Aorta (tissue), 5 donors: ENCODE measurements around the gene ATXN10. TPM values are rescaled to one million over a fixed set of nuclear protein-coding genes. Genes with fewer than 3 reads are reported as not detected.

Experiments used
- ATAC-seq: fragments of 200-7000 bp; cut with Tn5 transposase; one replicate; pipeline ENCODE4 v1.9.1; 2022; ENCODE audit warnings: moderate library complexity; ENCODE audit not compliant: low FRiP score
- DNase-seq, 2 donors: peaks; one replicate each; pipeline ENCODE4 v3.0.0-alpha.2; 2020
- H3K27ac ChIP-seq, 2 donors: one replicate each; pipeline ENCODE4 v1.5.1; 2013; ENCODE audit warnings: low read length in 2 of 2, mild to moderate bottlenecking in 2 of 2, moderate library complexity in 2 of 2, control low read depth in 1 of 2, inconsistent platforms in 1 of 2, low read depth in 1 of 2
- H3K27me3 ChIP-seq, 2 donors: one replicate each; pipeline ENCODE4 v1.6.1; 2013; ENCODE audit warnings: control low read depth in 1 of 2, low read length in 1 of 2, mild to moderate bottlenecking in 1 of 2, moderate library complexity in 1 of 2; ENCODE audit not compliant: insufficient read depth in 2 of 2, control insufficient read depth in 1 of 2
- H3K36me3 ChIP-seq, 2 donors: one replicate each; pipeline ENCODE4 v1.6.1; 2013; ENCODE audit warnings: control low read depth in 1 of 2, low read length in 1 of 2, mild to moderate bottlenecking in 1 of 2; ENCODE audit not compliant: insufficient read depth in 2 of 2, control insufficient read depth in 1 of 2
- H3K4me1 ChIP-seq, 2 donors: one replicate each; pipeline ENCODE4 v1.6.1; 2013; ENCODE audit warnings: low read length in 2 of 2, control low read depth in 1 of 2, mild to moderate bottlenecking in 1 of 2, moderate library complexity in 1 of 2; ENCODE audit not compliant: insufficient read depth in 2 of 2, control insufficient read depth in 1 of 2
- H3K4me3 ChIP-seq, 2 donors: one replicate each; pipeline ENCODE4 v1.5.1; 2013; ENCODE audit warnings: low read length in 2 of 2, control low read depth in 1 of 2, mild to moderate bottlenecking in 1 of 2
- H3K9me3 ChIP-seq: one replicate; pipeline ENCODE4 v1.6.1; 2013; ENCODE audit warnings: mild to moderate bottlenecking, low read length; ENCODE audit not compliant: control insufficient read depth
- WGBS, 2 donors: extraction: QIAGEN DNeasy Blood & Tissue Kit; methylation state at CpG; one replicate each; pipeline ENCODE4 v1.1.7; 2013; 5-methylcytosine and 5-hydroxymethylcytosine counted together
- intact Hi-C, 2 donors: fragments of 100-400 bp; cut with DNase I; formaldehyde crosslinking; loops; one replicate each; pipeline versions ENCODE4 v1.14.2 to v1.15.0; 2022
- polyA plus RNA-seq, 2 donors: library from polyadenylated mRNA; stranded (reverse); fragments of 200-250 nt; gene quantifications; one replicate each; pipeline ENCODE4 v1.2.3, GENCODE V29; 2013
- total RNA-seq, 2 donors: library from RNA; stranded (reverse); fragmentation: NEBNext Ultra II Directional; extraction: Animal tissue kit (Norgen Biotek cat#: 25700); gene quantifications; one replicate each; pipeline ENCODE4 v1.2.1, GENCODE V29; 2021
- donor health status: healthy with polysubstance abuse.
- donor health status: Bipolar disorder and iron deficiency.
- donor health status: DM: no; HTN: no; CAD: no.
- donor health status: DM: no; HTN: no; CAD: no.
- donor health status: DM: yes; HTN: yes; CAD: no.

Gene ATXN10
- total and polyA plus RNA-seq, 4 donors = 43.1 to 126 (median 80.8) TPM

DNA sequence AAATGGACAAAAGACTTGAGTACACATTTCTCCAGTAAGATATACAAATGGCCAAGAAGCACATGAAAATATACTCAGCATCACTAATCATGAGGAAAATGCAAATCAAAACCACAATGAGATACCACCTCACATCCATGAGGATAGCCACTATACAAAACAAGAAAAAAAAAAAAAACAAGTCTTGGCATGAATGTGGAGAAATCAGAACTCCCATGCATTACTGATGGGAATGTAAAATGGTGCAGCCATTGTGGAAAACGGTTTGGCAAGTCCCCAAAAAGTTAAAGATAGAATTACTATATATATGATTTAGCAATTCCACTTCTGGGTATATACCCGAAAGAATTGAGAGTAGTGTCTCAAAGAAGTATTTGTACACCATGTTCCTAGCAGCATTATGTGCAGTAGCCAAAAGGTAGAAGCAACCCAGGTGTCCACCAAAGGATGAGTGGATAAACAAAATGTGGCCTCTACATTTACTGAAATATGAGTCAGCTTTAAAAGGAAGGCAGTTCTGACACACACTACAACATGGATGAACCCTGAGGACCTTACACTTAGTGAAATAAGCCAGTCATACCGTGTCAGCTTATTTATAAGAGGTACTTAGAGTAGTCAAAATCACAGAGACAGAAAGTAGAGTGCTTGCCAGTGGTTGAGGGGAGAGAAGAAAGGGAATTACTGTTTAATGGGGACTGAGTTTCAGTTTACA is 159.1 kb downstream of the ATXN10 start:
- H3K4me1 ChIP-seq = no peaks in the 10 kb centered on the region
- ATAC-seq (no peak), DNase-seq (no peak)
- no peaks in the 10 kb centered on the region for H3K36me3 ChIP-seq
- H3K27me3 ChIP-seq = no peaks in the 10 kb centered on the region
- WGBS, 2 donors = 53 to 68% methylated on average over 3 of the region's 3 CpGs
- H3K9me3 ChIP-seq = no peaks in the 10 kb centered on the region
- intact Hi-C loops = loop anchor here in 1 of 2 donors (10.0 kb wide), 1 partner anchor 186 kb away; no protein-coding TSS in a partner anchor
- H3K27ac ChIP-seq = no peak overlapping the region
- H3K4me3 ChIP-seq = no peak overlapping the region

DNA sequence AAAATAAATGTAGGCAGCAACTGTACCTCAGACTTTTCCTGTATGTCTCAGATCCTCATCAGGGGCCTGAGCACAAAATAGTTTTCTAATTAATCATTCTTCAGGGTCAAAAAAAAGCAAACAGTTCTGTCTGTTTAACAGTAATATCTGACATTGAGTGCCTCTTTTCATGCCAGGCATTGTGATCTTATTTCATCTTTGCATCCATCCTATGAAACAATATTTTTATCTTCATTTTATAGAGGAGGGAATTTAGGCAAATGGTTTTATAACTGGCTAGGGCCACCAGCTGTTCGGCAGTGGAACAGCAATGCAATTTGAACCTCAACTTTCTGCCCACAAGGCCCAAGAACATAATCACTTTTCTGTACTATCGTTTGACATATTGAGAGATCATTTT is 159.8 kb downstream of the ATXN10 start:
- H3K4me3 ChIP-seq = no peak overlapping the region
- no peaks in the 10 kb centered on the region for H3K36me3 ChIP-seq
- no peak overlapping the region for H3K27ac ChIP-seq
- no peak for ATAC-seq
- WGBS, 2 donors = 73 to 76% methylated on average over 2 of the region's 2 CpGs
- H3K4me1 ChIP-seq = no peaks in the 10 kb centered on the region
- intact Hi-C loops = loop anchor here in 1 of 2 donors (10.0 kb wide), 1 partner anchor 187 kb away; no protein-coding TSS in a partner anchor
- H3K9me3 ChIP-seq = no peaks in the 10 kb centered on the region
- DNase-seq = no peak
- no peaks in the 10 kb centered on the region for H3K27me3 ChIP-seq

DNA sequence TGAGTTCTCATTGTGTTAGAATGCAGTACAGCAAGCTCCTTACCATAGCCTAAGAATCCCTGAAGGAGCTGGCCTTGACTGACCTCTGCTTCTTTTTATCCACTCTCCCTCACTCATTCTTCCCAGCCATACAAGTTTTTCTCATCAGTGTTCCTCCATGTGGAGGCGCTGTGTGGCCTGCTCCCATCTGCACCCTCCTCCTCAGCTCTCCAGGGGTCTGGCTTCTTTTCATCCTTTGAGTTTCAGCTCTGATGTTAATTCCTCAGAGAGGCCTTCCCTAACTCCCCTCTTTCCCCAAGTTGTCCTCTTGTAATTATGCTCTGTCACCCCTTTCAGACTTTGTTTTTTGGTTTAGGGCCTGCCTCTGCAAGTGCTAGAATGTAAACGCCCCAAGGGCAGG is 160.5 kb downstream of the ATXN10 start:
- ATAC-seq (no peak), DNase-seq (no peak)
- H3K36me3 ChIP-seq = no peaks in the 10 kb centered on the region
- H3K4me3 ChIP-seq = no peak overlapping the region
- intact Hi-C loops = loop anchor here in 1 of 2 donors (10.0 kb wide), 1 partner anchor 187 kb away; no protein-coding TSS in a partner anchor
- 80 to 86% methylated on average over 2 of the region's 2 CpGs for WGBS, 2 donors
- no peaks in the 10 kb centered on the region for H3K27me3 ChIP-seq
- no peaks in the 10 kb centered on the region for H3K4me1 ChIP-seq
- H3K27ac ChIP-seq = no peak overlapping the region
- no peaks in the 10 kb centered on the region for H3K9me3 ChIP-seq

DNA sequence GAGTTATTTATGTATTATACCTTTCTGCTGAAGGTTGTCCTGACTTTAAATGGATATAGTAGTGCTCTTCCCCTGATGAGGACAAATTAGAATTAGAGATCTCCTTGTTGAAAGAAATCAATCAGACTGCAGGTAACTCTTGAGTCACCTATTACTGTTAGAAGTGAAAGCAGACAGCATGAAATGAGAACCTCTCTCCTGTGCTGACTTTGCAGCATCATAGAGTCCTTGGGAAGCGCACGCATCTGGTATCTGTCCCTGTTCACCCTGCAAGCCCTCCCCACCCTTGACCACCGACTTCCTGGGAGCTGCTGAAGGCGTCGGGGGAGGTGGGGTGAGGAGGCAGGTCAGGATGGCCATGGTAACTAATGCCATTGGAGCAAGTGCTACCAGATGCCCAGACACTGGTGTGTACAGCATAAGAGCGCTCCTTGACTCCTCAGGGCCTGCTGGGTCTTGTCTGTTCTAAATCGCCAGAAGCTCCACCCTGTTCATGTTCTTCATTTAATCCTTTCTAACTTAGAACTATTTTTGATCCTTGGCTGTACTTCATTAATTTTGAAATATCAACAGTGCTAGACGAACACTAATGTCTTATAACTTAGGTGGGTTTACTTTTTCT is 161.4 kb downstream of the ATXN10 start:
- intact Hi-C loops = loop anchor here in 1 of 2 donors (10.0 kb wide), 1 partner anchor 188 kb away; no protein-coding TSS in a partner anchor
- Histone ChIP-seq H3K4me1 (no peaks in the 10 kb centered on the region), H3K27me3 (no peaks in the 10 kb centered on the region), H3K9me3 (no peaks in the 10 kb centered on the region), H3K36me3 (no peaks in the 10 kb centered on the region), H3K4me3 (no peak overlapping the region), H3K27ac (no peak overlapping the region)
- no peak for ATAC-seq
- no peak for DNase-seq
- 83 to 85% methylated on average over 8 of the region's 8 CpGs for WGBS, 2 donors

DNA sequence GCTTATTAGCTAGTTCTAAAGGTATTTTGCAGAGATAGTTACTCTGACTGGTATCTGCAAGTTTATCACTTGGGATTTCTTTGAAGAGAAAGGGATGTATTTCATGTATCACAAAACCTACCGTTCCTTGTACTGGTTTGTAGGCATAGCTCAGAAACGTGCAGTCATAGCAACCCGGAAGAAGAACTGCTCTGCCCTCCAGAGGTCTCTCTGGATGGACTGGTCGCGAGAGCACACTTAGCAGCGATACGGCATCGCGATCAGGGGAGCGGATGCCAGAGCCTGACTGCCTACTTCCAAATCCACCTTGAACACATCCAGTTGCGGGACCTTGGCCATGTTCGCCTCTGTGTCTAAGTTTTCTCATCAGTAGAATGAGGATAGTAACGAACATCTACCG is 162.0 kb downstream of the ATXN10 start:
- no peak overlapping the region for H3K27ac ChIP-seq
- WGBS, 2 donors = 76% methylated on average over 14 of the region's 14 CpGs
- ATAC-seq = no peak

DNA sequence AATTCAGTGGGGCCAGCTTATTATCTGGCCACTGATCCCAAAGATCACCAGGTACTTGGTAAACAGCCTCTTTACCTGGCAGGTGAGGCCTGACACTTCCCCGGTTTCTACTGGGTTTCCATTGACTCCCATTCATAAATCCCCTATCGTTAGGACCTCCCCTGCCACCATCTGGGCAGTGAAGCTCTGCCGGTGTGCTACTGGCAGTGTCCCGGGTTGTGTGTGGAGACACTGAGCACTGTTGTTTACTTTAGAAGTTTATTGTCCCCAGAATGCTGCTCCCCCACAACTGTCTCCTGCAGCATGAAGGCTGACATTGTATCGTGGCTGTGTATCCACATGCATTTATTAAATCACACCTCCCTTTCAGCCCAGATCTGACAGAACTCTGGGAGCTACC is 162.6 kb downstream of the ATXN10 start:
- Histone ChIP-seq H3K4me1 (no peaks in the 10 kb centered on the region), H3K27me3 (no peaks in the 10 kb centered on the region), H3K27ac (no peak overlapping the region), H3K4me3 (no peak overlapping the region), H3K36me3 (peaks cover 0 to under 1% of the 10 kb centered on the region in 2 donors), H3K9me3 (no peaks in the 10 kb centered on the region)
- intact Hi-C loops = loop anchor here in 1 of 2 donors (10.0 kb wide), 1 partner anchor 189 kb away; no protein-coding TSS in a partner anchor
- ATAC-seq = no peak
- DNase-seq = no peak
- WGBS, 2 donors = 52 to 68% methylated on average over 5 of the region's 5 CpGs

More for the DNA sequence above, 162.0 kb downstream of the ATXN10 start:
- Histone ChIP-seq H3K9me3 (no peaks in the 10 kb centered on the region), H3K36me3 (no peaks in the 10 kb centered on the region), H3K27me3 (no peaks in the 10 kb centered on the region), H3K4me1 (no peaks in the 10 kb centered on the region), H3K4me3 (no peak overlapping the region)
- DNase-seq = no peak
- intact Hi-C loops = loop anchor here in 1 of 2 donors (10.0 kb wide), 1 partner anchor 189 kb away; no protein-coding TSS in a partner anchor

DNA sequence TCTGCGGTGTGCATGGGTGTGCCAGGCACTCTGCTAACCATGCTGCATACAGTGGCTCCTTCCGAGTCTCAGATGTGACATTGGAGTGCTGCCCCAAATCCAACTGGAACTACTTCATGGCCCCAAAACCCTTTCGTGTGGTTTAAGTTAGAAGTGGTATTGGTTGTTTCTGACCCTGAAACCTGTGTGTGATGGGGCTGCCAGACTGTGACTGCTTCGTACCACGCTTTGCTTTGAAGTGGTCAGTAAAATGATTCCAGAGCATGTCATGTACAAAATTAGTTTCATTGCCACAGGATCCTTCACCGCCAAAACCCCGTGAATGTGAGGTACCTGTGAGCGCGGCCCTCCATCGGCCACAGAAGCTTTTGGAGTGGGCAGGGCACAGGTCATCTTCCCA is 163.2 kb downstream of the ATXN10 start:
- H3K4me3 ChIP-seq = no peak overlapping the region
- no peak for ATAC-seq
- no peaks in the 10 kb centered on the region for H3K9me3 ChIP-seq
- DNase-seq = no peak
- no peaks in the 10 kb centered on the region for H3K27me3 ChIP-seq
- peaks cover 0 to 1% of the 10 kb centered on the region in 2 donors for H3K36me3 ChIP-seq
- no peak overlapping the region for H3K27ac ChIP-seq
- no peaks in the 10 kb centered on the region for H3K4me1 ChIP-seq
- intact Hi-C loops = loop anchor here in 1 of 2 donors (10.0 kb wide), 1 partner anchor 190 kb away; no protein-coding TSS in a partner anchor
- WGBS, 2 donors = 92 to 93% methylated on average over 10 of the region's 10 CpGs

DNA sequence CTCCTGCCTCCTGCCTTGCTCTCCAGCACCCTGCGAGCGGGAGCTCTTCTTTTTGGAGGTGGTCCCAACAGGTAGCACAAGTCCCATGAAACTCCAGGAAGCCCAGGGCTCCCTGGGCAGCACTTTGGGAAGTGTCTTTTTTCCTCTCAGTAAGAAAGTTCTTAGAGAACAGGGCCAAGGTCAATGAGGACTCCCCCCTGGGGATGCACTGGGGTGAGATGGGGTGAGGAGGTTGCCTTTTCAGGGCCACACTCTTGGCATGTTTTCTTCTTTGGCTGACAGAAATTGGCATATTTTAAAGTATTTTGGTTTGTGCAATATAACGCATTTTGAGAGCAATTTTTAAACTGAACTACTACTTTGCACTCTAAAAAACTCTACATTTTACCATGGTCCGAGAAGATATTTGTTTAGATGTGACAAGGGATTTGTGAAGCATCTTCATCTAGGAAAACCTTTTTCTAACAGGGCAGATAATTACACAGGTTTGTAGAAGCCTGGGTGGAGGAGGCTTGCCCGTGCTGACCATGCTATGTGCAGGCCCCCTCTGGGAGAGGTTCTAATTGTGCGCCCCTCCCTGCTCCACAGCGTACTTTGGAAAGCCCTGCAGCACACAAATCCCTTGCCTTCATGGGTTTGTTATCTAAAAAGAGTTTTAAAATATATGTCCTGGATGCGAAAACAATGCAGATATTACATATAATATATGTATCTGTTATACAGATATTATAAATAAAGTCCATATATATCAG is 165.0 kb downstream of the ATXN10 start:
- no peaks in the 10 kb centered on the region for H3K4me1 ChIP-seq
- intact Hi-C loops = loop anchor here in 1 of 2 donors (10.0 kb wide), 1 partner anchor 192 kb away; no protein-coding TSS in a partner anchor
- DNase-seq (no peak), ATAC-seq (no peak)
- H3K27me3 ChIP-seq = no peaks in the 10 kb centered on the region
- no peak overlapping the region for H3K27ac ChIP-seq
- WGBS, 2 donors = 84 to 85% methylated on average over 8 of the region's 8 CpGs
- H3K4me3 ChIP-seq = no peak overlapping the region
- no peaks in the 10 kb centered on the region for H3K9me3 ChIP-seq
- peaks cover 0 to 1% of the 10 kb centered on the region in 2 donors for H3K36me3 ChIP-seq
